HG02970 (cell line): ENCODE results near the gene CIT.

Source experiments
- ATAC-seq: cut with Tn5 transposase; IDR thresholded peaks from one replicate; pipeline ENCODE4 v1.9.1; 2021; ENCODE audit warnings: mild to moderate bottlenecking, moderate library complexity, moderate number of reproducible peaks; ENCODE audit not compliant: unreplicated experiment, low FRiP score

CIT gene

DNA sequence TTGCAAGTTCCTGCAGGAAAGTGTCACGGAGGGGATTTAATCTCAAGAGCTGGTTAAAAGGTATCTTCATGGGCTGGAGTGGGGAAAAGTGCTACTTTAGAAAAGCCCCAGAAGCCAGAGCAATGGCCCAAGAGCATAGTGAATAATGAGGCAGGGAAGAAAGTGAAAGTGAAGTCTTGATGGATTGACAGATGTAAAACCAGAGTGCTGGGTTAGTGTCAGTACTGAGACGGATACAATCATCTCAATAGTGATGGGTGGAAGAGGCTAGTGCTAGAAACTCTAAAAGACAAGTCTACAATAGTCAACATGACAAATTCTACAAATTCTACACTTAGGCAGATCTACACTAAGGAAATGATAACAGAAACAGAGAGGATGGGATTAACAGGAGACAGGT, 68.1 kb downstream of the CIT start:
- no peak for ATAC-seq

DNA sequence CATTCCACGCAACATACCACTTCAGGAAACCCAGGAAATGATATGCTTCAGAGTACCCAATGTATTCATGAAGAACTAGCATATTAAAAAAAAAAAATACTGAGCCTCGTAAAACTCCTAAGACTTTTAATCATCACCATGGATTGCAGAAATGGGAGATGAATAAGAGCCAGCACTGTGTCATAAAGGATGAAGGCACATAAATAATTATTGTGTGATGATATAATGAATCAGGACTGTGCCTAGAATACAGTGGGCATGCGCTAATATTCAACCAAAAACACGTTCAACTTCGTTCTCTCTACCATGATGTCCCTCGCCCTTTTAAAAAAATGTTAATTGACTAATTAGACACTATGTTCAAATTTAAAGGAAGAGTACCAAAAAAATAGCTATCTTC, 68.7 kb downstream of the CIT start:
- no peak for ATAC-seq

DNA sequence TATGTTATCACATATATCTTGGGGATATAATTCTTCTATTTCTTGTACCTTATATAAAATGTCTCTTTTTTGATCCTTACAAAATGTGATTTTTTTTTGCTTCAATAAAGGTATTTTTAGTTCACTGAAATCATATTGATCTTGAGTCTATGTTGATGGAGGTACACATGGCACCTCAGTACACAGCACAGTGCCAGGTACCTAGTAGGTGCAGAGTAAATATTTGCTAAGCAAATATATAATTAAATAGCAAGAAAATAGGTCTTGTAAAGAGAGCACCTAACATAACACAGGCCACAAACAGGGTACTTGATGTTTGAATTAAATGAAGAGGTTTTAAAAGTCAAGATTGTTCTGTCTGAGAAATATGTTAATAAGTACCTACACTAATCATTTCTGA, 69.7 kb downstream of the CIT start:
- ATAC-seq: no peak

DNA sequence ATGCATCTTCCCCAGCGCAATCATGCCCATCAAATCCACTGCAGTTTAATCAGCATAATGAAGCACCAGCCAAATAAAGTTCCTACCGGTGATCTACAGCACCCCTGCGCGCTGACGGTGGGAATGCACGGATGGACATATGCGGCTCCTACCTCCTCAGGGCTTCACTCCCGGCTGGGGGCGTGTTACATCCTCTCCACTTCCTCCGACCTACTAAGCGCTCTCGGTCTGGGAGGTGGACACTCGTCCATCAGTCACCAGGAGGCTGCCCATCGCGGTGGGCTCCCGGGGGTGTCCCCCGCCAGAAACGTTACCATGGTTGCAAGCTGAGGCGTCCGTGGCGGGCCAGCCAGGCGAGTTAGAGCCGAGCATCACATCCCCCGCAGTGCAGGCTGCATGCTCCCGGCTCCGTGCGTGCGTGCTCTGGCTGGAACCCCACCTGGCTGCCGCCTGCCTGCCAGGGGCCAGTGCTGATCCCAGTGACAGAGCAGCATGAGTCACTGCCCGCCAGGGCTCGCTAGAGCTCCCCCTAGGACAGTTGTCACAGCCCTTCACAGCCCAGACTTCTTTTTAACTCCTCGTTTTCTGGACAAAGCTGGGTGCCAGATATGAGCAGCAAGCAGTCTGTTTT, 73.0 kb downstream of the CIT start:
- ATAC-seq: no peak

DNA sequence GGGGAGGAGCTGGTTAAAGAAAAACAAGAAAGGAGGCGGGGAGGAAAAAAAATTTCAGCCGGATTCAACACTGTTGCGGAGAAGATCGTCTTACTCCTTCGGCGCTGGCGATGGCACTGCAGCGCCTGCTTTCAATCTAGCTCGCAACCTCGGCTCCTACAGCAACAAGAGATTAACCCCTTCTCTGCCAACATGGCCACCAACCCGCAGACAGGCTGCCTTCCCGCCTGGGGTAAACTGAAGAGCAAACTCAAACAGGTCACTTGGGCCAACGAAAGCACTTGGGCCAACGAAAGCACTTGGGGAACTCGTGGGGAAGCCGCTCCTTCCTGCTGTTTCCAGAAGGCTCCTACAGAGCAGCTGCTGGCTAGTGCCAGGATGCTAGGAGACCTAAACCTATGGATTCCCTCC, 73.7 kb downstream of the CIT start:
- ATAC-seq: no peak

DNA sequence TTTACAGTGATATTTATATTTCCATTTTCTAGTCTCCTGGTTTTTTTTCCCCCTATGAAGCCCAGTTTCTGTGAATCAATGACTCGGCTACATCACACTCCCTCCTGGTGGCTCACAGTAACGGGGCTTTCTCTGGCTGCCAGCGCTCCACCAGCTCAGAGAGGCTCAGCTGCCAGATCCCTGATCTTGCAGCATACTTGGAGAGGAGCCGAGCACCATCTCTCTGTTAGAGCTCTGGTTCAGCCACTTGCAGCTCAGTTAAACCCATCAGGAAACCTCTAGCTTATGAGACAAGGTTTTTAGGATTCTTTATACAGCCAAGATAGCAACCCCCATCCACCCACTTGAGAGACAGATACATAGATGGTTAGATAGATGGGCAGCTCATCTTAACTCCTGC, 74.6 kb downstream of the CIT start:
- no peak for ATAC-seq

DNA sequence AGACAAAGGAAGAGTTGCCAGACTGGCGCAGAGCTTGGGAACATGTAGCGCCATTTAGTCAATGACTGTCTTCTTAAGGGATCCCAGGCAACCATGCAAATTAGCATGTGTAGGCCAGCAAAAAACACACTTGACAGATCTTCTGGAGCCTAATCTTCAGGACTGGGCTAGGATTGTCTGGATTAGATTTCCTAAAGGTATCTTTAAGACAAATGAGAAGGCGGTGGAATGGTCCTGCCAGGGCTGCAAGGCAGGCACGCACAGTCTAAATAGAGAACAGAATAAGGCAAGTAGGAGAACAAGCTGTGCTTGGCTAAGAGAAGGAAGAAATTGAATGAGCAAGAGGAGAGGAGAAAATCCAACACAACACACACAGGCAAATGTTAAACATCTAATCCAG, 80.0 kb downstream of the CIT start:
- no peak for ATAC-seq

DNA sequence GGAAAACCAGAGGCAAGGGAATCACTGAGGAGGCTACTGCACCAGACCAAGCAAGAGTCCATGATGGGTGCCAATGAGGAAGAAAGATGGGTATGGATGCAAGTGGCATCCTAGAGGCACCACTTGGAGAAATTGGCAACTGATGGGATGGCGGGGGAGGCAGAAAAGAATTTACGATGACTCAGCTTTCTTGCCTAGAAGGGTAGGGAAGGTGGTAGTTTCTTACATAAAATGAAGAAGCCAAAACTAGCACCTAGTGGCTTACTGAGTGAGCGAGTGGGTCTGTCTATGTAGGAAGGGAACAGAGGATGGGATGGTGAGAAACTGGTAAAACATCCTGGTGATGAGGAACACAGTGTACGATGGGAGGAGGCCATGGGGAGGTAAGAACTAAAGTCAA, 80.8 kb downstream of the CIT start:
- ATAC-seq: no peak

DNA sequence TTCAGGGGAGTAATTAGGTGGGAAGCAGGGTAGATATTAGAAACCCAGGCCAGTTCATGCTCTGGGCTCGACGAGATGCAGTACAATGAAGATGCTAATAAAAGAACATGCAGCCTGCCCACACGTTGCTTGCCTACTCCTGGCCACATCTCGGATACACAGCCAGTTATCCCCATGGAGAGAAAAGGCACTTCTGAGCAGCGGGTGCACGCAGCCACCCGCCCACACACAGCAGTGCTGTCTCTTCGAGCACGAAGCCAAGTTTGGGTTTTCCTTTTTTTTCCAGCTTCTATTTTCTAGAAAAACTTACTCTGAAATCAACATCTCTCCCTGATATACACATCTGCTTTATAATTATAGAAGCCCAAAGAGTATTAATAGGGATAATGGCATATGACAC, 85.7 kb downstream of the CIT start:
- ATAC-seq: no peak

DNA sequence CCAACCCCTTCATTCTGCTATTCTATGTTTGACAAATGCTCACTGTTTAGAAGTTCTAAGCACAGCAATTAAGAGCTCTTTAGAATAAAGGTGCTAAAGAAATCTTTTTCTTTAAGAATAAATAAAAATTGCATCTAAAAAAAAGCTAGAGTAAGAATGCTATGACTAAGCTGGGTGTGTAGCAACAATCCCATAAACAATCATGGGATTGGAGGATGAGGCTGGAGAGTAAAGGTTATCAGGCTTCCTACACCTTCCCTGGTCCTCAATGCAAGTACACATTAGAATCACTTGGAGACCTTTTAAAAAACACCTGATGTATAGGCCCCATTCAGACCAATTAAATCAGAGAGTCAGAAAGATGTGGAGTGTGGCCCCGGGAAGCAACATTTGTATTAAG, 88.3 kb downstream of the CIT start:
- ATAC-seq: no peak

DNA sequence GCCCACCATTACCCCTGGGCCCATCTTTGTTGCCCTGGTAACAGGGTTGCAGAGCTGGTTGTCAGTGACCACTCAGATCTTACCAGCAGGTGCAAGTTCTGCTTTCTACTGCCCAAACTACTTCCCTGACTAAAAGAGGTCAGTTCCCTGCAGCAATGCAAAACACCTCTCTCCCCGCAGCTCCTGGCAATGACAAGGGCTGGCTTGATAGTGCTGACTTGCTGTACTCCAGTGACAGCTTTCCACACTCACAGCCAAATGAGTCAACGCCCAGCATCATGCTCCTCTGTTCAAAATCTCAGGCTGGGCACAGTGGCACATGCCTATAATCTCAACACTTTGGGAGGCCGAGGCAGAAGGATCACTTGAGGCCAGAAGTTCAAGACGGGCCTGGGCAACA, 90.6 kb downstream of the CIT start:
- ATAC-seq: no peak

DNA sequence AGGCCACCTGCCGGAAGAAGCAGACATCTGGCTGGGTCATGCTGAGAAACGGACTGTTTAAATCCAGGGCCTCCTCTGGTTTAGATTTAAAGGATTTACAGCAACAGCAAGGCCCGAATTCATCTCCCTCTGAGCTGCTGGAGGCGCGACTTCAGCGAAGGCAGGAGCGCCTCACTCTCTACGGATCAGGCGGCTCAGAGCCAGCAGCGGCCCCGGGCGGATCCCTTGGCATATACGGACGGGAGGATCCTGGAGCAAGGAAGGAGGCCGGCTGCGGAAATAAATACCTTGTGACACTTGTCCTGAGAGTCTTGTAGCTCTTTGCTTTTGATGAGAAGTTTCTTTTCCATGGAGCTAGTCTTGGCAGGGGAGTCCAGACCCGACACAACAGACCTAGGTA, 92.4 kb downstream of the CIT start:
- no peak for ATAC-seq

DNA sequence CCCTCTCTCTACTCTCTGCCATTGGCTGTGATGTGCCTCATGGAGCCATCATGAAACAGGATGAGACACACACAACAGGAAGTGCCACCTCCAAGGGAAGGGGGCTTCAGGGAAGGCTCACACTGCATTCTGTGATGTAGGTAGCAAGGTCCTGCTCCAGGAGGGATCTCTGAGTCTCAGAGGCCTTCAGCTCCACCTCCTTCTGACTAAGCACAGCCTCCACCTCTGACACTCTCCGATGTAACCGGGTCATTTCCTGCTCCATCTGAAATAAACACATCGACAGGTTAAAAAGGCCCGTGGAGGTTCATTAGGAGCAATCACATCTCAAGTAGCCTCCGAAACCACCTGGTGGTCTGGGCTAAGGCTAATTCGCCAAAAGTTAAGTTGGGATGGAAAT, 93.3 kb downstream of the CIT start:
- ATAC-seq: no peak

DNA sequence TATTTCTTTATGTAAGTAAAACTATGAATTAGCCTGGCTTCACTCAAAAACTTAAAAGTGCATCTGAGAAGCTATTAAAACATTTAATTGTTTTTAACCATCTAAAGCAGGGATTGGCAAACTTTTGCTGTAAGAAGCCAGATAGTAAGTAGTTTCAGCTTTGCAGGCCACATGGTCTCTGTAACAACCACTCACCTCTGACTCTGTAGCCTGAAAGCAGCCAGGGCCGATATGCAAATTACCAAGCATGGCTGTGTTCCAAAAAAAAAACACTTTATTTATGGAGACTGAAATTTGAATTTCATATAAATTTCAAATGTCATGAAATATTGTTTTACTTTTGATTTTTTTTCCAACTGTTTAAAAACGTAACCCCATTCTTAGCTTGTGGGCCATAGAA, 95.3 kb downstream of the CIT start:
- no peak for ATAC-seq

DNA sequence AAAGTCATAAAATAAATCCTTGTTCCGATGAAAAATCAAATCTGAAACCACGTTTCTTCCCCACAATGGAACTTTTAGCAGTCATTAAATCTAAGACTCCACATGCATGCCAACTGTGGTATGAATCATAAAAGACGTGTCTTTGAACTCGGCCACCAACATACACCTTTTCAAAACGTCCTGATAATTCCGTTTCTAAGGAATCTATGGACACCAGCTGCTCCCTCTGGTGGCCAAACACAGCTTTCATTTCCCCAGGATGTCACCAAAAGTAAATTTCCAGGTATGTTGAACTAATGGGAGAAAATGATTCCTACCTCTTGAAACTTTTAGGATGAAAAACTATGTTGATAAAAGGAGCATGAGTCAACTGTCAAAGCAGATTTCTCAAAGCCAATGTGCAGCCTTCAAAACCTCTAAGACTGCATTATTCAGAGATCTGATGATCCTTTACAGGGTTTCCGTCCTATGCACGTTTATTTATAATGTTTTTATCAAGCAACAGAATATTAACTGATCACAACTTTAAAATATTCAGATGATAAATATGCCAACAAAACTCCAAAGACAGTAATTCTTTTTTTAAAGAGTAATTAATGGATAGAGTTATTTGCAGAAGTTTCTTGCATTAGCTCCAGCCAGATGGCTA, 96.2 kb downstream of the CIT start:
- no peak for ATAC-seq

DNA sequence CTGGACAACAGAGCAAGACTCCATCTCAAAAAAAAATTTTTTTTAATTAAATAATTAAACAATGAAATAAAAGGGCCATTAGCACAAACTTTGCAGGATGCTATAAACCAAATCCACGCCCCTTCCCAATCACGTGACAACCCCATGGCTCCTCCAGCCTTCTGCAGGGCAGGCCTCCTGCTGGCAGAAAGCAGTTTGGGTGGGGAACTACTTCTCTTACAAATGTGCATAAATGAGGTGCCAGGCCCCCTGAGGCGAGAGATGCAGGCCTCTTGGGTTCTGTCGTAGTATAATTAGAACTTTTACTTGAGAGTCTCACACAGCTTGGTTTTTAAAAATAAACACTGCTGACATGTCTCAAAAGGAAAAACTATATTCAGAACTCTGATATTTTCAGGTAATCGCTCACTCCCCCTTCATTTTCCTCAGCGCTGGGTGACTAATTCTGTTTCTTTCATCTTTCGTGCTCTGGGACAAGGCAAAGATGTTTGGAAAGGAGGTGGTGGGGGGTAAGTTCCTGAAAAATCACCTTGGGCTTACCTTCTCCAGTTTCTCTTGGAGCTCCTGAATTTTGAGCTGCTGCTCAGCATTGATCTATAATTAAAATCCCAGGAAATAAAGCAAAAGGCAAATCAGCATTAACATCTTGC, 101.7 kb downstream of the CIT start:
- no peak for ATAC-seq

DNA sequence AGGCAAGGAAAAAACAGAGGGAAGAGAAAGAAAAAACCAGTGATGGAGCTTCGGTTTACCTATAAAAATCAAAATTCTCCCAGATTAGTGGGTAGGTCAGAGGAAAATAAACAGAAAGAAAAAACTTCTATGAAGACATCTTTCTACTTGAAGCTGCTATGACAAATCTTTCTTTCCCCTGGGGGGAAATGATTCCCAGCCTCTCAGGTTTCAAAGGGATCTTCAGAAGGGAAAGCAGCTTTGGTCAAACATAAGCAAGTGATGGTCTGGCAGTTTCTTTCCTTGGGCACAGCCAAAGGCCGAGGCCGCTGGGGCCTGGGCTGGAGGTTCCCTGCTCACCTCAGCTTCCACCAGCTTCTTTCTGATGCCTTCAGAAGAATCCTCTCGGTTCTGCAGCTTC, 104.7 kb downstream of the CIT start:
- no peak for ATAC-seq

DNA sequence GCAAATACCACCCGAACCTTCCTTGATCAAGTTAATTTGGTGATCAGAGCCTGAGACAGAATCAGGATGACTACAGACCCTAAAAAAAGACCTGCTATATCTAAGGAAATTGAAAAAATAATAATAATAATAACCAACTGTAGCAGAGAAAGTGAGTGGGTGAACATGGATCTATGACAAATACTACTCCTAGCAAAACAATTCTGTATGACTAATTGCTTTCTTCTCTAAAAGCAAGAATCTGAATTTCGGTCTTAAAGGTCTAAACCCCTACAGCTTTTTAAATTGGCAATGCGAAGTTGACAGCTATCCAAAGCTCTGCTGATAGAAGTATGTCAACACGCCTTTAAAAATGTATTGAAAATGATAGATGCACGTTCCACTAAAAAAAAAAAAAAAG, 107.0 kb downstream of the CIT start:
- ATAC-seq: no peak

DNA sequence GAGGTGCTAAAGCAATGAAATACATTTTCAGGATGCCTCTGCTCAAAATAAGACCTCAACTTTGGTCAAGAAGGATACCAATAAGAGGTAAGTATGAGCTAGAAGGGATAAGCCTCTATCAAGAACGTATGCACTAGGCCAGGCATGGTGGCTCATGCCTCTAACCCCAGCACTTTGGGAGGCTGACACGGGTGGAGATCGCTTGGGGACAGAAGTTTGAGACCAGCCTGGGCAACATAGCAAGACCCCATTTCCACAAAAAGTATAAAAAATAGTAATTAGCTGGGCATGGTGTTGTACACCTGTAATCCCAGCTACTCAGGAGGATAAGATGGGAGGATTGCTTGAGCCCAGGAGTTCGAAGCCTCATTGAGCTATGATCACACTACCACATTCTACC, 114.5 kb downstream of the CIT start:
- ATAC-seq: no peak

DNA sequence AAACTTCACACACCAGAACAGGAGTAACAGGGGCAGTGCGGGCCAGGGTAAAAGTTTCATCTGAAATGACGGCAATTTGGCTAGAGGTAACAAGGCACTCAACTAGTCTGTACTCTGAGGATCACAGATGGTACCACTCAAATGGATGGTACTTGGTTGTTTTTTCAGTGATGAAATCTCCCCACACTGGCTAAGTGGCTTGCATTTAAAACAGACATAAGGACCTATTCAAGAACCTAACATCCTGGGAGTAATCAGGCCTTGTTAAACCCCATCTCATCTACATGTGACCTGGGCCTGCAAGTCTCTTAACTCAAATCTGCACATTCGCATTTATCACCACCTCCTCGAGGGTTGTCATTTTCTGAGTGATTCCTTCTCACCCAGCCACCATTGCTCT, 118.4 kb downstream of the CIT start:
- ATAC-seq: no peak

DNA sequence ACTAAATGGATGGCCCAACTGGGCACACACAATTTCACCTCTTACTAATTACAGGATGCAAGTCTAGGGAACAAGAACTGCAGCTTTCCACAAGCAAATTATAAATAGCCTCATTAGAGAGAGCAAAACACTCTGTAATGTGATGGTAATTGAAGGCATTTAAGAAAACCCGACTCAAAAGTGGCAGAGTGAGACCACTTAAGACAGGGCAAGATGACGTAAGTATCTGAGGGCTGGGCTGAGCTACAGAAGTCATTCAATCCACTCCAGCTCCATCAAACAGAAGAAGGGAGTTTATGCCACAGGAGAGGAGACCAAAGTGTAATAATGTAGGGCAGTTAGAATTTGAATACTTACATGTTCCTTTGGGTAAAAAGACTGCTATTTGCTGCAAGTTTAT, 118.9 kb downstream of the CIT start:
- ATAC-seq: no peak

DNA sequence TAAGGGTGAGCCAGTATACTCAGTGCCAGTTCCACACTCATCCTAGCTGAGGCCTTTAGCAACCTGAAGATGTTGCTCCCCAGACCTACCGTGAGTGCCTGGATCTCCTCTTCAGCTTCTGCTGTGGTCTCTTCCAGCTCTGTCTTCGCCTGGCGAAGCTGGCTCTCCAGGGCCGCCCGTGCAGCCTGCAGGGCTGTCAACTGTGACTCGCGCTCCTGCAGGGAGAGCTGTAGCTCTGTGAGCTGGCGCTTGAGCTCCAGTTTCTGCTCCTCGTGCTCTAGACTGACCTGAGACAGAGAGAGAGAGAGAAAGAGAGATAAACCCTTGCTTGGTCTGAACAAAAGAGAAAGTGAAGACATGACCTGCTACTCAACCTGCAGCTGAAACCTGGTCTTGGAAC, 125.2 kb downstream of the CIT start:
- no peak for ATAC-seq
